Adrenal gland (tissue), 5 donors: ENCODE results near the gene CDRT4.

ENCODE experiments used
- CTCF ChIP-seq, 6 experiments: fragments of 450-650 bp in 4 of 6; fragments of 200-600 bp in 2 of 6; sonication (generic) in 1 of 6; IDR thresholded peaks; 1 replicate in 5 of 6; 2 replicates in 1 of 6; pipeline versions ENCODE4 v1.5.1 to v1.8.0; 2016 to 2021; ENCODE audit warnings: antibody characterized with exemption in 6 of 6, mild to moderate bottlenecking in 2 of 6, moderate library complexity in 1 of 6
- POLR2A ChIP-seq, 2 donors: fragments of 450-650 bp; IDR thresholded peaks; one replicate each; pipeline ENCODE4 v1.6.1; 2017; ENCODE audit warnings: antibody characterized with exemption in 2 of 2, mild to moderate bottlenecking in 2 of 2, moderate library complexity in 1 of 2
- donor health status: DM: no; HTN: no; CAD: no.

DNA sequence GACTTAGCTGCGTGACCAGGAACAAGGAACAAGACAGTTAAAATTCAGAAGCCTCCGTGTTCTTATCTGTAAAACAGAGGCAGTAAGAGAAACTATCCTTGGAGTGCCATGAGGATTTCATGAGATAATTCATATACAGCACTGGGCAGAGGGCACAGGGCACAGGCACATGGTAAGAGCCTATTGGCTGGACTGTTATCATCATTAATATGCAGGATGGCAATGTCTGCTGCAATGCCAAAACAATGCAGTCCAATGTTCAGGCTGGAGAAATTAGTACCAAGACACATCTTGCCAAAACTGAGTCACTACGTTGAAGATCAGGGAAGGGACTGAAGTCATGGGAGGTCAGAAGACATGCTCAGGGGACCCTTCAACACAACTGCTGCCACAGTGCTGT lies 13.6 kb downstream of the CDRT4 start:
- TF ChIP-seq CTCF (IDR thresholded peaks at IDR 0.05), result no peak
- no peak for TF ChIP-seq POLR2A (IDR thresholded peaks at IDR 0.05)
